ENCODE results near the gene NKAPL. TPM values are rescaled to one million over a fixed set of nuclear protein-coding genes. Genes with fewer than 3 reads are reported as not detected.
A peak's percentile ranks its signal among the peaks of the same experiment; 100 is the strongest.

The NKAPL gene
- total and polyA plus RNA-seq, 2 of the 13 experiments (the other 11 are each of a cell fraction or from before 2014, with no cell fraction given), result not detected

DNA sequence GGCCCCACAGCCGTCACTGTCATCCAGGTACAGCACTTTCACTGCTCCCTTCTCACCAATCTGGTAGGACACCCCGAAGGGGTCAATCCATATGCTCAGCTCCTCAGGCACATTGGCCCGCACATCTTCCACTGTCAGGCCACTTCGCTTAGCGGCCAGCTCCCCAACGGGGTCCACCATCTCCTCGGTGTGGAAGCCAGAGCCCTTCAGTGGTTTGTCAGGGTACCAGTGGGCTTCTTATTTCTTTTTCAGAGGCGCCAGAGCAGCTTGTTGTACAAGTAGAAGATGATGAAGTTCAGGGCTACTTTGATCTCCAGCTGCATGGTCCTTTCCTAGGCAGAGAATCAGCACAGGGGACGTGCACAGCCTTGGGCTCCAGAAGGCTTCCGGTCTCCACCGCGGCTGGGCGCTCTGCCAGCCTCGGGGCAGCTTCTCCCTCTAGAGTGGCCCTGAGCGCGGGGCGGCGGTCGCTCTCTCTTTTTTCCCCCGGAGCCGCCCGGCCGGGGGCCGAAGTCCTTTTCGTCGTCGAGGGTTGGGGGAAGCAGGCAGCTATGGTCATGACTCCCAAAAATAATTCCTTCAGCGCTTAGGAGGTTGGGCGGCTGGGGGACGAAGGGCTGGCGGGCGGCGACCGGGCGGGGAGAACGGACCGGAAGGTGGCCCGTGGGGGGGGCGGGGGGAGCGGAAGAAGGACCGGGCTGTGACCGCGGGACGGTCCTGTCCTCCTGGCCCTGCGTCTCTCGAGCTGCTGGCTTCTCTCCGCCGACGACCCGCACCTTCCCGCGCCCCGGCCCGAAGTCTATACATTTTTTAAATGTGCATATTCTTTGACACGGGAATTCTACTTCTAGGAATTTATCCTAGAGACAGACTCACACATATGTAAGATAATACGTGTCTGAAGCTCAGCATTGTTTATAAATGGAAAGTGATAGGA lies 40.5 kb upstream of the NKAPL start (continued):
- no peak for TF ChIP-seq ZNF282 (IDR thresholded peaks at IDR 0.05; ENCODE audit: partially characterized antibody)

DNA sequence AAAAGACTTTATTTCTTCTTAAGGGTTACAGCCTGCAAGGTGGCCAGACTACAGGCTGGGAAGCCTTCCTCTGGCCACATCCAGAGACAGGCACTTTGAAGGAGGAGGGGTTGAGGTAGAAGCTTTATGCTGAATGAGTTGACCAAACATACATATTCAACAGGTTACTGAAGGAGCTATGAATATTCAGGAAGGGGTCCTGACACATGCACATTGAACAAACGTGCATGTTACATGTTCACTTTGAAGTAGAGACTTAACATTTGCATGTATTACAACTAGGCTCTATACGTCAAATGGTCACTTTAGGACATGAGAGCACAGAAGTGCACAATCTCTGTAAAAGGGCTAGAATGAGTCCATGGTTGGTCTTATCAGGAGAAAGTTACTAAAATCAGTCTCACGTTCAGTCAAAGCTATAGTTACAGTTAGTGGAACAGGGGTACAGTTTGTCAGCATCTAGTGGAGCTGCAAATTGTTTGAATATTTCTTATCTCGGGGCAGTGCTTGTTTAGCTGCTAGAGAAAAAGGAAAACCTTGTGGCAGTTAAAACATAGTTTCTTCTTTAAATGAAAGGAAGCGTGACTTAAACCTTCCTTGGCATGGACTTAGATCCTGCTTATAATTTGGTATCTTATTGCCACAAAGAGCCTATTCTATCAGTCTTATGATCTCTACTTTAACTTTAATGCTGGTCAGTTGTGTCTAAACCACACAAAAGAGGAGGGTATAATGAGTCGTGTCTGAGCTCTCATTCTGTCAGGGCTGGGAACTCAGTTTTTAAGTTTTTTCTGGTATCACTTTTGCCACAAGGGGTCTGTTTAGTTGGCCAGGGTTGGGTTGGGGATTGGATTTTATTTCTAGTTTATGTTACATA lies 38.6 kb upstream of the NKAPL start:
- H3K9me3 ChIP-seq (ENCODE audit: low read length), result no peaks in the 10 kb centered on the region
- 5% methylated on average over 6 of the region's 6 CpGs for WGBS (ENCODE audit: low lambda C conversion rate)
- peak overlapping the region; percentile 48 for H3K4me2 ChIP-seq (ENCODE audit: low read depth, low read length)
- in situ Hi-C loops (cut with HindIII; ENCODE audit: extremely low pct_ligation_motif_present, low pct_unique_long_range_greater_than_20kb) (loop anchor here (5.0 kb wide), 1 partner anchor 78 kb away; the partner anchor contains the start of gene ZKSCAN8), intact Hi-C loops (cut with micrococcal nuclease; ENCODE audit: unreplicated experiment) (no loop called here)
- H3K36me3 ChIP-seq (replicated peaks in 1 of 2; ENCODE audit: control insufficient read depth in 1 of 2, insufficient read depth in 2 of 2, low read length in 2 of 2), result no peaks in the 10 kb centered on the region
- no peak for ATAC-seq
- peaks cover 54% of the 10 kb centered on the region for H3K4me1 ChIP-seq (ENCODE audit: insufficient read depth, low read length)
- H3K79me2 ChIP-seq (ENCODE audit: insufficient read depth, low read length), result peaks cover 1% of the 10 kb centered on the region
- POLR2A ChIA-PET, result interaction anchor here (0.7 to 4.4 kb wide), 5 partner anchors 46 to 140 kb away, joined by 3 to 15 read pairs (median 3); partner anchors contain the start of genes ZKSCAN8 and ZNF165
- H3K9ac ChIP-seq (ENCODE audit: insufficient read depth, low read depth, low read length), result no peak overlapping the region
- no peak overlapping the region for H3K4me3 ChIP-seq (replicated peaks in 1 of 3; ENCODE audit: insufficient read depth in 1 of 3, low read depth in 2 of 3, low read length in 3 of 3)
- CTCF ChIA-PET (ENCODE audit: low intra/inter-chr PET ratio, low total read pairs), result no interaction called here
- no TSS peak for BruUV-seq (replicated peaks)
- no peak for FAIRE-seq
- H2AFZ ChIP-seq (ENCODE audit: low read length), result peak overlapping the region; percentile 30
- H3K27ac ChIP-seq (ENCODE audit: extremely low read length, insufficient read depth, low read length), result no peak overlapping the region
- DNase-seq (ENCODE audit: low spot score), result no peak
- no peaks in the 10 kb centered on the region; a peak in 2 of 5 replicates for H3K27me3 ChIP-seq (ENCODE audit: control insufficient read depth in 1 of 2, insufficient read depth in 2 of 2, low read length in 2 of 2)
- no peaks in the 10 kb centered on the region for H4K20me1 ChIP-seq (ENCODE audit: insufficient read depth, low read length)
- TF ChIP-seq MTA3 (CRISPR knock-in tag; IDR thresholded peaks at IDR 0.05), result no peak
- TF ChIP-seq MEIS1 (CRISPR knock-in tag; IDR thresholded peaks at IDR 0.05; ENCODE audit: borderline replicate concordance), result no peak
- TF ChIP-seq, protein P1, sequence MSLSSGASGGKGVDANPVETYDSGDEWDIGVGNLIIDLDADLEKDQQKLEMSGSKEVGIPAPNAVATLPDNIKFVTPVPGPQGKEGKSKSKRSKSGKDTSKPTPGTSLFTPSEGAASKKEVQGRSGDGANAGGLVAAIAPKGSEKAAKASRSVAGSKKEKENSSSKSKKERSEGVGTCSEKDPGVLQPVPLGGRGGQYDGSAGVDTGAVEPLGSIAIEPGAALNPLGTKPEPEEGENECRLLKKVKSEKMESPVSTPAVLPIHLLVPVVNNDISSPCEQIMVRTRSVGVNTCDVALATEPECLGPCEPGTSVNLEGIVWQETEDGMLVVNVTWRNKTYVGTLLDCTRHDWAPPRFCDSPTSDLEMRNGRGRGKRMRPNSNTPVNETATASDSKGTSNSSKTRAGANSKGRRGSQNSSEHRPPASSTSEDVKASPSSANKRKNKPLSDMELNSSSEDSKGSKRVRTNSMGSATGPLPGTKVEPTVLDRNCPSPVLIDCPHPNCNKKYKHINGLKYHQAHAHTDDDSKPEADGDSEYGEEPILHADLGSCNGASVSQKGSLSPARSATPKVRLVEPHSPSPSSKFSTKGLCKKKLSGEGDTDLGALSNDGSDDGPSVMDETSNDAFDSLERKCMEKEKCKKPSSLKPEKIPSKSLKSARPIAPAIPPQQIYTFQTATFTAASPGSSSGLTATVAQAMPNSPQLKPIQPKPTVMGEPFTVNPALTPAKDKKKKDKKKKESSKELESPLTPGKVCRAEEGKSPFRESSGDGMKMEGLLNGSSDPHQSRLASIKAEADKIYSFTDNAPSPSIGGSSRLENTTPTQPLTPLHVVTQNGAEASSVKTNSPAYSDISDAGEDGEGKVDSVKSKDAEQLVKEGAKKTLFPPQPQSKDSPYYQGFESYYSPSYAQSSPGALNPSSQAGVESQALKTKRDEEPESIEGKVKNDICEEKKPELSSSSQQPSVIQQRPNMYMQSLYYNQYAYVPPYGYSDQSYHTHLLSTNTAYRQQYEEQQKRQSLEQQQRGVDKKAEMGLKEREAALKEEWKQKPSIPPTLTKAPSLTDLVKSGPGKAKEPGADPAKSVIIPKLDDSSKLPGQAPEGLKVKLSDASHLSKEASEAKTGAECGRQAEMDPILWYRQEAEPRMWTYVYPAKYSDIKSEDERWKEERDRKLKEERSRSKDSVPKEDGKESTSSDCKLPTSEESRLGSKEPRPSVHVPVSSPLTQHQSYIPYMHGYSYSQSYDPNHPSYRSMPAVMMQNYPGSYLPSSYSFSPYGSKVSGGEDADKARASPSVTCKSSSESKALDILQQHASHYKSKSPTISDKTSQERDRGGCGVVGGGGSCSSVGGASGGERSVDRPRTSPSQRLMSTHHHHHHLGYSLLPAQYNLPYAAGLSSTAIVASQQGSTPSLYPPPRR (CRISPR knock-in tag; IDR thresholded peaks at IDR 0.05; ENCODE audit: borderline replicate concordance), result no peak
- TF ChIP-seq ZNF326 (CRISPR knock-in tag; IDR thresholded peaks at IDR 0.05; ENCODE audit: borderline replicate concordance), result no peak
- TF ChIP-seq PLRG1 (conservative IDR thresholded peaks at IDR 0.05), result no peak
- TF ChIP-seq ZNF7 (CRISPR knock-in tag; IDR thresholded peaks at IDR 0.05), result no peak
- no peak for TF ChIP-seq PRMT3 (CRISPR knock-in tag; IDR thresholded peaks at IDR 0.05; ENCODE audit: borderline replicate concordance, low read depth)
- TF ChIP-seq, protein P2, sequence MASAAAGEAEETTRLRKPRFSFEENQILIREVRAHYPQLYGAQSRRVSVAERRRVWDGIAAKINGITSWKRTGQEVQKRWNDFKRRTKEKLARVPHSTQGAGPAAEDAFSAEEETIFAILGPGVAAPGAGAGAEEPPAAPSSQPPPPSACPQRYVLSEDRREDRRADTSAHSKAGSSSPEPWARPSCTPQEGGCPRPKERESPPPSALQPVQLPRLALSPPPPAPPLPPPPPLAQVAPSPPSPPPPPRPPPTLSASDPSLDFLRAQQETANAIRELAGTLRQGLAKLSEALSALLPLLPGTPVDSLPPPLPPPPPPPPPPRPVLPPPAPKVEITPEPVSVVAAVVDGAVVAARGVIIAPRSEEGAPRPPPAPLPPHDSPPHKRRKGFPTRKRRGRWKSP (CRISPR knock-in tag; IDR thresholded peaks at IDR 0.05), result no peak

All from HepG2 (cell line).